ENCODE data around the gene STEAP4.

- no peak for TF ChIP-seq CTCF (IDR thresholded peaks at IDR 0.05)
- no peak for TF ChIP-seq POLR2A (IDR thresholded peaks at IDR 0.05)
- no peak for TF ChIP-seq POLR2AphosphoS5 (IDR thresholded peaks at IDR 0.05)
Measured at GRCh38 chr7:88315522-88315921, 8.8 kb upstream of the STEAP4 start.

All from prostate gland (tissue), 2 donors.